HG03135 (cell line): ENCODE data around the gene AGBL5.
"Not testable (repeated sequence)": the region's sequence is repeated elsewhere in the genome, so short reads cannot be mapped to it uniquely, and the experiment has no call there.

Experiments
- ATAC-seq: cut with Tn5 transposase; IDR thresholded peaks from one replicate; pipeline ENCODE4 v1.9.1; 2021; ENCODE audit warnings: mild to moderate bottlenecking, moderate library complexity; ENCODE audit not compliant: unreplicated experiment

Gene AGBL5

GRCh38 chr2:27073782-27074181 is 22.3 kb downstream of the AGBL5 start:
- no peak for ATAC-seq

DNA sequence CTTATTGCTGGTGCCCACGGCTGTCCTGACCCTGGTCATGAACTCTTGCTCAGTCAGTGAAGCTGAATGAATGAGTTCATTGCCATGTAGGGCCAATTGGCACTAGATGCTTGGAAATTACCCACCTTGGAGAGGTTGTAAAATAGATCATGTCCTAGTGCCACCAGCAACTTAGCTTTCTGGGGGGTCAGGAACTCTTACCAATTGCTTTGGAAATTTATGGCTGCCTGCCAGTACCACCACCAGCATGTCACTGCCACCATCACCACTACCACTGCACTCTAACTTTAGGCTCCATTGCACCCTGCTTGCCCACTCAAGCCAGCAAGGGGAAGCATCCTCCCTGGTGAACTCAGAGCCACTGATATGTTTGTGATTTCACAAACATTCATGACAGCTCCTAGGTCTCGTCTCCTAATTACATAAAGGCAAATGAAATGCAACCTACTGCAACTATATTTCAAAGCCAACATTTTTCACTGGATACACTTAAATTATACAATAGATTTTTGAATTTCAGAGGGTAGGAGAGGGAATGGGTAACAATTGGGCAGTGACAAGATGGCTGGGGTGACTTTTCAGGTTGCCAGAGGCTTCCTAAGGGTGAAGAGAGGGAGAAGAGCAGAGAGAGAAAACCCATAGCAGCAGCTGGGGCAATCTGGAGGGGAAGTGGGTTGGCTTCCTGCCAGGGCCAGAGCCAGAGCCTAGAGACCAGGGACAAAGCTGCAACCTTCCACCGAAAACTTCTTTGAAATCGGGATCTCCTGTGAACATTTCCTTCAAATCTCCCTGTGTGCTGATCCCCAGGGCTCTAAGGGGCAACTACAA is 23.5 kb downstream of the AGBL5 start:
- ATAC-seq, result no peak

DNA sequence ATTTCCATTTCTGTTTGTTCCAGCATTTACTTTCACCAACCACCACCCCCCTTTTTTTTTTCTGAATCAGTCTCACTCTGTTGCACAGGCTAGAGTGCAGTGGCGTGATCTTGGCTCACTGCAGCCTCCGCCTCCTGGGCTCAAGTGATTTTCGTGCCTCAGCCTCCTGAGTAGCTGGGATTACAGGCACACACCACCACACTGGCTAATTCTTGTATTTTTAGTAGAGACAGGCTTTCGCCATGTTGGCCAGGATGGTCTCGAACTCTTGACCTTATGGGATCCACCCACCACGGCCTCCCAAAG is 24.1 kb downstream of the AGBL5 start:
- ATAC-seq, result not testable (repeated sequence)

DNA sequence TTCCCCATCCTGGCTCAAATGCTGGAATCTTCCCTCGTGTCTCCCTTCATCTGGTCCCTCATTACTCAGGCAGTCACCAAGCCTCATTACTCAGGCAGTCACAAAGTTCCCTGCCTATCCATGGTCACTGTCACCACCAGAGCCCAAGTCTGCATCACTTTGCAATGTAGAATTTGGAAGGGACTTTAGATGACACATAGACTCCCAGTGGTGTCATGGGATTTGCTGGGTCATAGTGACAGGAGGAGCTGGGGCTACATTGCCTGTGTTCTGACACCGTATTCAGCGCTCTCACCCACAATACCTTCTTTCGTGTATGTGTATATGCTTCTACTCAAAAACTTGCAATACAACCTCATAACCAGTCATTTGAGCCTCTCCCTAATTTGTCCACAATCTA is 24.9 kb downstream of the AGBL5 start:
- ATAC-seq, result no peak

GRCh38 chr2:27077231-27077630 is 25.8 kb downstream of the AGBL5 start:
- ATAC-seq, result no peak

GRCh38 chr2:27078267-27079194 is 27.1 kb downstream of the AGBL5 start, which contains the start of gene EMILIN1:
EMILIN1 (plus strand) TSS chr2:27078615; CDS start chr2:27079066, 451 bp downstream.
- ATAC-seq, result no peak

- ATAC-seq, result no peak
Measured at GRCh38 chr2:27079233-27080139, 28.0 kb downstream of the AGBL5 start.

GRCh38 chr2:27080140-27080469 is 28.6 kb downstream of the AGBL5 start:
- ATAC-seq, result no peak

- no peak for ATAC-seq
Measured at GRCh38 chr2:27080603-27080936, 29.1 kb downstream of the AGBL5 start.

GRCh38 chr2:27081984-27082772 is 30.7 kb downstream of the AGBL5 start:
- ATAC-seq, result no peak

GRCh38 chr2:27082773-27083409 is 31.4 kb downstream of the AGBL5 start:
- ATAC-seq, result no peak

DNA sequence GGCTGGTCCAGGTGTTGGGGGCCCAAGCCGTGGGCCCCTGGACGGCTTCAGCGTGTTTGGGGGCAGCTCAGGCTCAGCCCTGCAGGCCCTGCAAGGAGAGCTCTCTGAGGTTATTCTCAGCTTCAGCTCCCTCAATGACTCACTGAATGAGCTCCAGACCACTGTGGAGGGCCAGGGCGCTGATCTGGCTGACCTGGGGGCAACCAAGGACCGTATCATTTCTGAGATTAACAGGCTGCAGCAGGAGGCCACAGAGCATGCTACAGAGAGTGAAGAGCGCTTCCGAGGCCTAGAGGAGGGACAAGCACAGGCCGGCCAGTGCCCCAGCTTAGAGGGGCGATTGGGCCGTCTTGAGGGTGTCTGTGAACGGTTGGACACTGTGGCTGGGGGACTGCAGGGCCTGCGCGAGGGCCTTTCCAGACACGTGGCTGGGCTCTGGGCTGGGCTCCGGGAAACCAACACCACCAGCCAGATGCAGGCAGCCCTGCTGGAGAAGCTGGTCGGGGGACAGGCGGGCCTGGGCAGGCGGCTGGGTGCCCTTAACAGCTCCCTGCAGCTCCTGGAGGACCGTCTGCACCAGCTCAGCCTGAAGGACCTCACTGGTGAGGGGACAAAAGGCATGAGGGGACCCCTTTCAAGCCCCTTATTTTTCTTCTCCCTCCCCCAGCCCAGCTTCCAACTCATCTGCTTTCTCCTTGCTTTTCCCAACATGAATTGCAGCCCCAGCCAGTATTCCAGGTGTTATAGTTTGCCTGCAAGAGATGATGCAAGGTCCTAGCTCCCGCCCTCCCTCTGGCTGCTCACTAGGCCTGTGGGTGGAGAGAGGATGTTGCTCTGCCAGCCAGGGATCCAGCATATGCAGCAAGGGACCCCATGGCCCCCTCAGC is 32.2 kb downstream of the AGBL5 start:
- ATAC-seq, result no peak

DNA sequence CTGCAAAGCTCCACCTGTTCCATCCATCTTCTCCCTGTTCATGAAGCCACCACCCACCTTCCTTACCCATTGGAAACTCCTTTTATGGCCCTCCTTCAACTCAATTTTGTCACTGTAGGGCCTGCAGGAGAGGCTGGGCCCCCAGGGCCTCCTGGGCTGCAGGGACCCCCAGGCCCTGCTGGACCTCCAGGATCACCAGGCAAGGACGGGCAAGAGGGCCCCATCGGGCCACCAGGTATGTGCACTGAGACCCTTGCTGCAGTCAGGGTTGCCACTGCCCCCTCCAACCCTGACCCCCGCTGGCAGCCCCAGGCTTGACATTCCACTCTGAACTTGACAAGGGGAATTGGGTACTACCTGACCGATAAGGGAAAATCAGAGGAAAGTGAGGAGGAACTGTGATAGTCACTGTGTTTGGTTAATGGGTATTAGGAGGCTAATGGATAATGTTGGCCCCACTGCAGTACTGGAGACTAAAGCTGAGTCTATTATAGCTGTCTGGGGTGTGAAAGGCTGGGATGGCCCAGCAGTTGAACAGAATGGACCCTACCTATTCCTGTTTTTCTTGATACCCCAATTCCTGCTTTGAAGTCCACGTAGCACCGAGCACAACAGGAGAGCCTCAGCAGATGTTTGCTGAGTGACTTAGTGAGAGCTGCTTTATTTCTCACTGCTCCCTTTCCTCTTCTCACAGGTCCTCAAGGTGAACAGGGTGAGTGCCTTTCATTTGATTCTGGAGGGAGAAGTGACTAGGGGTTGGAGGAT is 33.0 kb downstream of the AGBL5 start:
- ATAC-seq, result no peak

DNA sequence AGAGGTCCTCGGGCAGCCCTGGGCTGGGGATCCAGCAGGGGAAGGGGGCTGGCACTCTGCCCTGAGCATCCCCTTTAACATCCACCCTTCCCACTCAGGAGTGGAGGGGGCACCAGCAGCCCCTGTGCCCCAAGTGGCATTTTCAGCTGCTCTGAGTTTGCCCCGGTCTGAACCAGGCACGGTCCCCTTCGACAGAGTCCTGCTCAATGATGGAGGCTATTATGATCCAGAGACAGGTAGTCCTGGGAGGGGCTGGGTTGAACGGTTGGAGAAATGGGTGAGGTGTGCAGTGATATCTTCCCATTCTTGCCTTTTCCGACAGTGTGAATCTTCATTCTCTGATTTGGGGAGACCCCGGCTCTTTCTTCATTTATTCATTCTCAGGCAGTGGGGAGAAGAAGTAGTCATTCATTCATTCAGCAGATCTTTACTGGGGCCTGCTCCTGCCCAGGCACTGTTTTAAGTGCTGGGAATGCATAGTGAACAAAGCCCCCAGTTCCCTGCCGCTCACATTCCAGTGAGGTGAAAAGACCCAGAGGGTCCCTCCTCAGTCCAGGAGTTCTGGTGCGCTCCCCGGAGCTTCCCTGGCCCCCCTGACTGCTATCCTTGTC is 33.7 kb downstream of the AGBL5 start:
- no peak for ATAC-seq

GRCh38 chr2:27085673-27086089 is 34.2 kb downstream of the AGBL5 start:
- ATAC-seq, result peak; percentile 4

DNA sequence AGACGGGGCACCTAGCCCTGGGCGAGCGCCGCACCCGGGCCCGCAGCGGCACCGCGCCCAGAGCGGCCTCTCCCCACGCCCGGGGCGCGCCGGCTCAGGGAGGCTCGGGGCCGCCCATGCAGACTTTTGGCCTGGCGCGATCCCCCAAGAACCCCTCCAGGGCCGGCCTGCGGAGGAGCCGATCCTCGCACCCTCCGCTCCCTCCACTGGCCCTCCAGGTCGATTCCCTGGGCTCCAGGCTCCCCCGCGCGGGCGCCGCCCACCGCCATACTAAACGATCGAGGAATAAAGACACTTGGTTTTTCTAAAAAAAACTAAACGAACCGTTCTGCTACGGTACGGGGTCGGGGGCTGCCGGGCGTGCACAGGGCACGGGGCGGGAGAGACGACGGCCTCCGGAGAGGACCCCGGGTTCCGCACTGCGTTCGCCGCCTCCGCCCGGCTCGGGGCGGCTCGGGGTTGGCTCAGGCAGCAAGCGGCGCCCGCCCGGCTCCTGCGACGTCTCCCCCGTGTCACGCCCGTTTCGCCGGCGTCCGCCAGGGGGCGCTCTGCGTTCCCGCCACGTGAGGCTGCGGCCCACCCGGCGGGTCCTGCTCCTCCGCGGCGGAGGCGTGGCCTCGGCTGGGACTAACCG is 34.7 kb downstream of the AGBL5 start:
- ATAC-seq, result peak; percentile 74
